SW 1271 (cell line): Measurements from ENCODE around the gene TKTL2.

Experiments used
- DNase-seq, 2 experiments: peaks; one replicate each; lab custom pipeline; 2025; lab: John Stamatoyannopoulos, UW

TKTL2 gene, protein sequence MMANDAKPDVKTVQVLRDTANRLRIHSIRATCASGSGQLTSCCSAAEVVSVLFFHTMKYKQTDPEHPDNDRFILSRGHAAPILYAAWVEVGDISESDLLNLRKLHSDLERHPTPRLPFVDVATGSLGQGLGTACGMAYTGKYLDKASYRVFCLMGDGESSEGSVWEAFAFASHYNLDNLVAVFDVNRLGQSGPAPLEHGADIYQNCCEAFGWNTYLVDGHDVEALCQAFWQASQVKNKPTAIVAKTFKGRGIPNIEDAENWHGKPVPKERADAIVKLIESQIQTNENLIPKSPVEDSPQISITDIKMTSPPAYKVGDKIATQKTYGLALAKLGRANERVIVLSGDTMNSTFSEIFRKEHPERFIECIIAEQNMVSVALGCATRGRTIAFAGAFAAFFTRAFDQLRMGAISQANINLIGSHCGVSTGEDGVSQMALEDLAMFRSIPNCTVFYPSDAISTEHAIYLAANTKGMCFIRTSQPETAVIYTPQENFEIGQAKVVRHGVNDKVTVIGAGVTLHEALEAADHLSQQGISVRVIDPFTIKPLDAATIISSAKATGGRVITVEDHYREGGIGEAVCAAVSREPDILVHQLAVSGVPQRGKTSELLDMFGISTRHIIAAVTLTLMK

DNA sequence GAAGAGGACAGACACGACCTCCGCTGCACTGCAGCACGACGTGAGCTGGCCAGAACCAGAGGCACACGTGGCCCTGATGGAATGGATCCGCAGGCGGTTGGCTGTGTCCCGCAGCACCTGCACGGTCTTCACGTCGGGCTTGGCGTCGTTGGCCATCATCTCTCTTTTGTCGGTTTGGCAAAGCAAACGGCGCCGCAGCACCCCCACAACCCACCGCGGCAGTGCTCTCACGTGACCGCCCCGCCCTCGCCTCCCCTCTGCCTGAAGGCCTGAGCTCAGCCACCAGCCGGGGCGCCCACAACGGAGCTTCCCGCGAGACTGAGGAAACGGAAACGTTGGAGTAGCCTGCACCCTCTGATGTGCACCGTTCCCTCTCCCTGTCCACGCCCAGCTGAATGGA lies at the start of gene TKTL2:
TSS of gene TKTL2 (minus strand) at position 179 of the 400 bp plus-strand sequence. CDS start at position 159, 20 bp downstream.
- DNase-seq: no peak

DNA sequence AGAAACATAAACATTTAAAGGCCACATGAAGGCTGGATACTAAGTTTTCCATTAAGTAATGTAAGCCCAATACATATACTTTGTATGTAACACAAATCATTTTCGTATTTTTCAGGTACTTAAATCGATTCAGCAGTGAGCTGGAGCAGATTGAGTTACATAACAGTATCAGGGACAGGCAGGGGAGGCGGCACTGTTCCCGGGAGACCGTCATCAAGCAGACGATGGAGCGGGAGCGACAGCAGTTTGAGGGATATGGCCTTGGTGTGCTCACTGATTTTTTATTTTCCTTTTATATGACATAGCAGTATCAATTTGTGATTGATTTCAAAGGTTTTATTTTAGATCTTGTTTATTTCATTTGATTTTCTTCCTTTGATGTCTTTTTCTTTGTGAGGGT lies 41.6 kb upstream of the TKTL2 start:
- DNase-seq: no peak

GRCh38 chr4:163505374-163505773 lies 31.8 kb upstream of the TKTL2 start:
- no peak for DNase-seq

- DNase-seq: no peak
Observed at GRCh38 chr4:163500586-163500985, 27.0 kb upstream of the TKTL2 start.

DNA sequence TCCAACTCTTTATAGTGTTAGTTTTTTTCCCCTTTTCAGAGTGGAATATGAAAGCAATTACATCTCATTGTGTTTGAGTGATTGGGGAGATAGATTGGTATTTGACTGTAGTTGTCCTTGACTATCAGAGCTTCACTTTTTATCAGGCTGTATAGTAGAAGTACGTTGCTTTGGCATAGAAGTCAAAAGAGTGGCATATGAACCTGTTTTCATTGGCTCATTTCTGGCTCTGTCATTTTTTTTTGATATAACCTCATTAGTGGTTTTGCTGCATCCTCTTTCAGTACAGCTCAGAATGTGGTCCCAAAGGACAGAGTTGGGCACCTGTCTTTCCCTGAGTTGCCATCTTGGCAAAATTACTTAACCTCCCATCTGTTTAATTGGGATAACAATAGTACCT lies 22.3 kb upstream of the TKTL2 start:
- no peak for DNase-seq

DNA sequence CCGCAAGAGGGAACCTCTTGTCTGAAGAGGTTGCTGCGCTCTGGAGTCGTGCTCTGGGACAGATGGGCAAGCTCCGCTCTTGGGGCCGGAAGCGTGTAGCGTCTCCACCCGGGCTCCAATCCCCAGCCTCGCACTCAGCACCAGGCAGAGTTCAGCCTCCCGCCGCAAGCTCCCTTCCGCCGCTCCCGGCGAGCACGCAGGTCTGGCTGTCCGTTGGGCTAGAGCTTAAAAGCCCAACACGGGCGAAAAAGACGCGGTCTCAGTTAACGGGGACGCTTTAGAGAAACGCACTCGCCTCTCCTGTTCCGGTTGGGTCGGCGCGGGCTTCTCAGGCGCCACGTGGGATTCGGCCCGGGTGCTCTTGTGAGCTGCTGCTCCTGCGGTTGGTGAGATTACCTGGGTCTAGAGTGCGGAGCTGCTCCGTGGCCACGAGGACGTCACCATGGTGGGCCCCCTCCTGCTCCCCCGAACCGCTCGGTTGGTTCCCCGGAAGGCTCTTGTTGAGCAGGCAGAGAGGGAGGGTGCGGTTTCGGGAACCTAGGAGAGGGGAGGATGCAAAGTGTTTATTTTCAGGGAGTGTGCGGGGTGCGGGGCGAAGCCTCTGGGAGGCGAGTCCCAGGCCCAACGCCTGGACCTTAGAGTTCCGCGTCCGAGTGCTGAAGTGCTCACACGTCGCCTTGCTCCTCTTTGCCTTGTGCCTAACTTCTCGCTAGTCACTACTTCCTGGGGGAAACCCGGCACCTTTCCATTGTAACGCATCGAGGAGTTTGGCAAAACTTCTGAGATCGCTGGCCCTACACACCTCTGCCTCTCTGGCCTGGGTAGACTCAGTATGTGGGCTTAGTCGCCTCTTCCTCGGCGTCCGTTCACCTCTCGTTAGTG lies 21.0 kb upstream of the TKTL2 start, which contains the start of gene TMA16:
TSS of gene TMA16 (plus strand) at position 331 of the 882 bp plus-strand sequence. CDS start at position 443, 112 bp downstream.
- DNase-seq: peak; percentile 73 to 80

DNA sequence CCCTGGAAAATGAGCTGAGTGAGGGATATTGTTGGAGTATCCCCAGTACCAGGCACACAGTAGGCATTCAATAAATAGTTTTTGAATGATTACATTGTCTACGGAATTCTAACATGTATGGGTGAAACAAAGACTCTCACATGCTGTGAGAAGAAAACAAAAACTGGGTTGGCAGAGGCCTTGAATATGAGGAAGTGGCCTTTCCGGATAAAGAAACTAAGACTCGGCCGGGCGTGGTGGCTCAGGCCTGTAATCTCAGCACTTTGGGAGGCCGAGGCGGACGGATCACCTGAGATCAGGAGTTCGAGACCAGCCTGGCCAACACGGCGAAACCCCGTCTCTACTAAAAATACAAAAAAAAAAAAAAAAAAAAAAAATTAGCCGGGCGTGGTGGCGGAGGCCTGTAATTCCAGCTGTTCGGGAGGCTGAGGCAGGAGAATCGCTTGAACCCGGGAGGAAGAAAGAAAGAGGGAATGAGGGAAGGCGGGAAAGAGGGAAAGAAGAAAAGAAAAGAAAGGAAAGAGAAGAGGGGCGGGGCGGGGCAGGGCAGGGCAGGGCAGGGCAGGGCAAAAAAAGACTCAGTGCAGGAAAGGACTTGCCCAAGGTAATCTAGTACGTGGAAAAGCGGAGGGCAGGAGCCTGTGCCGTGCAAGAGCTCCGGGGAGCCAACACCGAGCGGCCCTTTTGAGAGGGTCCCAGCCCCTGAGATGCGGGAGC lies 20.2 kb upstream of the TKTL2 start:
- peak in 1 of 2 experiments; percentile 41 for DNase-seq

DNA sequence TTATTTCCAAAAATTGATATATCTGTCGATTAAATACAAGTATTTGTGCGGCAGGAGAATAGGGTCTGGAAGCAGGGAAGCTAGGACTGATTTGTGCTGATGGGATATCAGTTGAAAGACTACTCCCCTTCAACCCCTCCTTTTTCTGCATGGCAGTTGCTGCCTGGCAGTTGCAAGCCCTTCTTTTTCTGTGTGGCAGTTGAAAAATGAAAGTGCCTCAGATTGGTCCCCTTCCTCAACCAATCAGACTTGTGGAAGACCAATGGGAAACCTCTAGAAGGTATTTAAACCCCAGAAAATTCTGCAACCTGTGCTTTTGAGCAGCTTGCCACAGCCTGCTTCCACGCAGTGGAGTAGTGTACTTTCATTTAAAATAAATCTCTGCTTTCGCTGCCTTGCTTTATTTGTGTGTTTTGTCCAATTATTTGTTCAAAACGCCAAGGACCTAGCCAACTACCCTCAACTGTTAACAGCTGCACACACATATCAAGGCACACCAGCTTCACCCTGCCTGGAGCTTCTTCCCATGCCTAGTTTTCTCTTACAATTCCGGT lies 19.5 kb upstream of the TKTL2 start:
- DNase-seq: peak in 1 of 2 experiments; percentile 1

DNA sequence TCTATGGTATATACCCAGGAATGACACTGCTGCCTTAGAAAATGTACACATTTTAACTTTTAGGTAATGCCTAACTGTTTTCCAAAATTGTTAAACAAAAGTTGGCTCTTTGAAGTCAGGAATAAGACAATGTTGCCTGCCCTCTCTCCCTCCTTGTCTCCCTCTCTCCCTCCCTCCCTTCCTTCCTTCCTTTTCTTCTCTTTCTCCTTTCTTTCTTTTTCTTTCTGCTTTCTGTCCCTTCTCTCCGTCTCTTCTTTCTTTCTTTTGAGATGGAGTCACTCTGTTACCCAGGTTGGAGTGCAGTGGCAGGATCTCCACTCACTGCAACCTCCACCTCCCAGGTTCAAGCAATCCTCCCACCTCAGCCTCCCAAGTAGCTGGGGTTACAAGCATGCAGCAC lies 16.4 kb upstream of the TKTL2 start:
- no peak for DNase-seq

GRCh38 chr4:163486321-163486720 lies 12.8 kb upstream of the TKTL2 start:
- DNase-seq: no peak

DNA sequence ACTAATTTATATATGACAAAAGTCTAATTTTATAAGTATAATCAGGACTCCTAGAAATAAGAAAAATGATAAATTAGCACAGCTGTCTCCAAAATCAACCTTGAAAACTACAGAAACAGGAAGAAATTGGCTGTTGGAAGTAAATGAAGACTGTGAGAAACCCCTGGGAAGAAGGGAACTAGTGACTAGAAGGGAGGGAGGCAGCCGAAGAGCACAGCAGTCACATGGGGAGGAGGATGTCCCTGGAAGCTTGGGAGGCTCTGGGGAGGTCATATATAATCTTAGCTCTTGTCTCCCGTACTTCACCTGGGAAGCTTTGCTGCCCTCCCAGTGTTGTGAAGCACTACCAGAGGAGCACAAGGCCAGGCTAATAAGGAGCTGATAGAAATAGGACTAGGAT lies 12.0 kb upstream of the TKTL2 start:
- DNase-seq: no peak

GRCh38 chr4:163484906-163485305 lies 11.4 kb upstream of the TKTL2 start:
- DNase-seq: peak in 1 of 2 experiments; percentile 20

DNA sequence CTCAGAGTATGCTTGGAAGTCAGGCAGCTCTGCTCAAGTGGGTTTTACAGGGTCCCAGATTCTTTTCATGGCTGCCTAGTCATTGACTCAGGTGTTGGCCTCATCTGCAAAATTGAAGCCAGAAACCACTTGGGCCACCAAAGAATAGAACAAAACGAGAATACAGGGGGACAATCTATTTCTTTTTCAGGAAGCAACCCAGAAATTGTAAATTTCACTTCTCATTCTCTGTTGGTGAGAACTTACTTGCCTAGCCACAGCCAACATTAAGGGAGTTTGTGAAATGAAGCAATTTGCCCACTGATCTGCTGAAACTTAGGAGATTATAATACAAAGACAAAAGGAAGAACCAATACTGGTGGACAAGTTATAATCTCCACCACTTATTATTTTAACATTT lies 8.6 kb upstream of the TKTL2 start:
- no peak for DNase-seq

DNA sequence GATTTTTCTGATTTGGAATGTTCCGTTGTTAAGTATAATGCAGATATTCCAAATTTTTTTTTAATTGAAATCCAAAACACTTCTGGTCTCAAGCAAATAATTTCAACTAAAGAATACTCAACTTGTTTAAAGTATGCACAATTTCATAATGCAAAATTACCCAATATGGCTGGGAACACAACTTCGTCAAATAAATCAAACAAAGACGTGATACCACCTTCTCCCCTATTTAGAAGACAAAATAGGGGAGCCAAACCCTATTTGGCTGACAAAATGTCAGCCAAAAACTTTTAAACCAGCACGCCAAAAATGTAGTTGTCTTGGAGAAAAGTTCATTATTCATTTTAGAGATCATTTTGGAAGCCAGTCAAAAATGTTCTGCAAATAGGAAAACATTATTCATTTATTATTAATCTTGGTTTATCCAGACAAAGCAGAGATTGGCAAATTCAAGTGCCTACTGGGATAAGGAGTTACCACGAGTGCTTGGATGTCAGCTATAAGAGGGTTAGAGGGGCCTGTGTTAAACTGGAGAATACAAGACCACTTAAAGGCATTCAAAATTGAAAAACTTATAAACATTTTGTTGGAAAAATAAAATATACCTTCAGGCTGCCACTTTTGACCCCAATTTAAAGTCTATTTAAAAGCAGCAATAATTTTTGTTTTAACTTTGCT lies 3.3 kb upstream of the TKTL2 start:
- no peak for DNase-seq

DNA sequence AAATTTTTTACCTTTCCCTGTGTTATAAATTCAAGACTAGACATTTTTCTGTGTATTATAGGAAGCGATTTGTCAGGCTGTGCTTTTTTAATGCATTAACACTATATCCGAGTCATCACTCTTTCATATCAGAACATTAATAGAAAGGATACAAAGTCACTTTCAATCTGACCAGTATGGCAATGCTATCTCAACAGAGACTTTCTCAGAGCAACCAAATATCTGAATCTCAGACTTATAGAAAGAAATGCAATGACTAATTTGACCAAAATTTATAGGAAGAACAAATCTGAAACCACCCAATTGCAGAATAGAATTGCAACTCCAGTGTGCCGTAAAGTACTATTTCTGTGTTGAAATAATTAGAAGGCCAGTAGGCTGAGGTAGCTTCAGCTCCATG lies 473 bp upstream of the TKTL2 start:
- DNase-seq: no peak

DNA sequence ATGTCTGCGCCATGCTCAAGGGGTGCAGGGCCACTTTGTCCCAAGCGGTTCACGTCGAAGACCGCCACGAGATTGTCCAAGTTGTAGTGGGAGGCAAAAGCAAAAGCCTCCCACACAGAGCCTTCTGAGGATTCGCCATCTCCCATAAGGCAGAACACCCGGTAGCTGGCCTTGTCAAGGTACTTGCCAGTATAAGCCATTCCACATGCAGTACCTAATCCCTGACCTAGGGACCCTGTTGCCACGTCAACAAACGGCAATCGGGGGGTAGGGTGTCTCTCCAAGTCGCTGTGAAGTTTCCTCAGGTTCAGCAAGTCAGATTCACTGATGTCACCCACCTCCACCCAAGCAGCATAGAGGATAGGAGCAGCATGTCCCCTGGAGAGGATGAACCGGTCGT lies 424 bp downstream of the TKTL2 start:
- no peak for DNase-seq

GRCh38 chr4:163470391-163470790 lies 3.2 kb downstream of the TKTL2 start:
- no peak for DNase-seq

- no peak for DNase-seq
Observed at GRCh38 chr4:163467082-163467770, 6.3 kb downstream of the TKTL2 start.

- DNase-seq: no peak
Observed at GRCh38 chr4:163462556-163462955, 11.0 kb downstream of the TKTL2 start.

GRCh38 chr4:163448540-163449203 lies 24.9 kb downstream of the TKTL2 start:
- DNase-seq: no peak
